HG02763 (cell line): Measurements from ENCODE around the gene AP1S1.

Source experiments
- ATAC-seq: cut with Tn5 transposase; IDR thresholded peaks from one replicate; pipeline ENCODE4 v1.9.1; 2021; ENCODE audit warnings: mild to moderate bottlenecking, moderate library complexity; ENCODE audit not compliant: unreplicated experiment

Gene AP1S1

GRCh38 chr7:101169838-101170551, 15.7 kb downstream of the AP1S1 start:
- ATAC-seq: no peak

- ATAC-seq: no peak
Observed at GRCh38 chr7:101170617-101171441, 16.6 kb downstream of the AP1S1 start.

GRCh38 chr7:101171442-101171837, 17.2 kb downstream of the AP1S1 start:
- no peak for ATAC-seq

- no peak for ATAC-seq
Observed at GRCh38 chr7:101172005-101172853, 18.0 kb downstream of the AP1S1 start.

GRCh38 chr7:101172854-101173751, 18.8 kb downstream of the AP1S1 start:
- no peak for ATAC-seq

GRCh38 chr7:101173752-101174244, 19.5 kb downstream of the AP1S1 start:
- ATAC-seq: no peak

GRCh38 chr7:101174322-101174854, 20.1 kb downstream of the AP1S1 start:
- ATAC-seq: no peak

- ATAC-seq: no peak
Observed at GRCh38 chr7:101175664-101176063, 21.4 kb downstream of the AP1S1 start.

GRCh38 chr7:101177644-101178043, 23.4 kb downstream of the AP1S1 start:
- no peak for ATAC-seq

GRCh38 chr7:101179117-101179516, 24.8 kb downstream of the AP1S1 start:
- no peak for ATAC-seq

GRCh38 chr7:101179713-101180112, 25.4 kb downstream of the AP1S1 start:
- no peak for ATAC-seq

- ATAC-seq: no peak
Observed at GRCh38 chr7:101180130-101180755, 26.0 kb downstream of the AP1S1 start, which contains the start of gene NAT16. Gene NAT16 (minus strand): TSS chr7:101180293. CDS start chr7:101174807, 5,486 bp downstream.

- no peak for ATAC-seq
Observed at GRCh38 chr7:101185258-101185839, 31.1 kb downstream of the AP1S1 start.

- ATAC-seq: no peak
Observed at GRCh38 chr7:101186194-101186593, 31.9 kb downstream of the AP1S1 start.

GRCh38 chr7:101186844-101187428, 32.7 kb downstream of the AP1S1 start:
- ATAC-seq: no peak

- ATAC-seq: no peak
Observed at GRCh38 chr7:101189109-101189508, 34.8 kb downstream of the AP1S1 start.

- no peak for ATAC-seq
Observed at GRCh38 chr7:101195884-101196283, 41.6 kb downstream of the AP1S1 start.

- ATAC-seq: no peak
Observed at GRCh38 chr7:101197991-101198390, 43.7 kb downstream of the AP1S1 start.

- no peak for ATAC-seq
Observed at GRCh38 chr7:101198476-101198875, 44.2 kb downstream of the AP1S1 start.
